Suprapubic skin (tissue), 4 donors: ENCODE measurements around the gene TEX53. TPM values are rescaled to one million over a fixed set of nuclear protein-coding genes. Genes with fewer than 3 reads are reported as not detected.

Experiments used
- DNase-seq, 2 donors: peaks; one replicate each; pipeline ENCODE4 v3.0.0-alpha.2; 2019; ENCODE audit warnings: low spot score in 2 of 2
- H3K27ac ChIP-seq: fragments of 200-600 bp; sonication (generic); one replicate; pipeline ENCODE4 v1.5.1; 2019
- H3K27me3 ChIP-seq: fragments of 200-600 bp; sonication (generic); one replicate; pipeline ENCODE4 v1.5.1; 2019
- H3K36me3 ChIP-seq: fragments of 200-600 bp; sonication (generic); one replicate; pipeline ENCODE4 v1.5.1; 2019
- H3K4me1 ChIP-seq: fragments of 200-600 bp; sonication (generic); one replicate; pipeline ENCODE4 v1.5.1; 2019
- H3K4me3 ChIP-seq: fragments of 200-600 bp; sonication (generic); one replicate; pipeline ENCODE4 v1.5.1; 2019; ENCODE audit warnings: mild to moderate bottlenecking
- H3K9me3 ChIP-seq: fragments of 200-600 bp; sonication (generic); one replicate; pipeline ENCODE4 v1.5.1; 2019
- CTCF ChIP-seq, 2 donors: fragments of 200-600 bp in 1 of 2; fragments of 450-650 bp in 1 of 2; sonication (generic) in 1 of 2; IDR thresholded peaks; one replicate each; pipeline ENCODE4 v1.5.1; 2016 to 2019; ENCODE audit warnings: antibody characterized with exemption in 2 of 2, mild to moderate bottlenecking in 1 of 2, moderate library complexity in 1 of 2
- EP300 ChIP-seq: sonication (generic); formaldehyde crosslinking; IDR thresholded peaks from one replicate; pipeline ENCODE4 v1.6.1; 2017; ENCODE audit warnings: antibody characterized with exemption
- POLR2A ChIP-seq, 2 donors: fragments of 450-650 bp; IDR thresholded peaks; one replicate each; pipeline ENCODE4 v1.6.1; 2017; ENCODE audit warnings: antibody characterized with exemption in 2 of 2, mild to moderate bottlenecking in 2 of 2, moderate library complexity in 2 of 2
- POLR2AphosphoS5 ChIP-seq, 3 donors: sonication (generic); formaldehyde crosslinking; IDR thresholded peaks; one replicate each; pipeline ENCODE4 v1.6.1; 2017; ENCODE audit warnings: antibody characterized with exemption in 3 of 3
- WGBS: methylation state at CpG from one replicate; pipeline ENCODE4 v1.1.5; 2018; 5-methylcytosine and 5-hydroxymethylcytosine counted together
- total RNA-seq, 4 donors: library from RNA; depleted of rRNA; stranded (reverse); fragments of >200 nt; gene quantifications; one replicate each; pipeline ENCODE4 v1.1.0, GENCODE V29; 2016

Gene TEX53
- total RNA-seq, 4 donors from 2014 or later: not detected

- TF ChIP-seq EP300 (no peak), POLR2AphosphoS5 (IDR thresholded peaks at IDR 0.05) (no peak), CTCF (IDR thresholded peaks at IDR 0.05) (no peak), POLR2A (IDR thresholded peaks at IDR 0.05) (no peak)
- 80% methylated on average over 3 of the region's 3 CpGs for WGBS
- Histone ChIP-seq H3K4me1 (no peaks in the 10 kb centered on the region), H3K27me3 (peaks cover 7% of the 10 kb centered on the region), H3K27ac (no peak overlapping the region), H3K4me3 (no peak overlapping the region), H3K36me3 (no peaks in the 10 kb centered on the region), H3K9me3 (no peaks in the 10 kb centered on the region)
- DNase-seq: no peak
Measured at GRCh38 chr9:114674798-114675540, 17.4 kb upstream of the TEX53 start.

- DNase-seq: no peak
Measured at GRCh38 chr9:114674076-114674797, 16.6 kb upstream of the TEX53 start.

GRCh38 chr9:114671605-114672004 is 14.0 kb upstream of the TEX53 start:
- Histone ChIP-seq H3K27me3 (peaks cover 7% of the 10 kb centered on the region), H3K4me3 (no peak overlapping the region), H3K27ac (no peak overlapping the region), H3K36me3 (no peaks in the 10 kb centered on the region), H3K9me3 (no peaks in the 10 kb centered on the region), H3K4me1 (no peaks in the 10 kb centered on the region)
- no peak for DNase-seq
- WGBS: 50% methylated on average over 1 of the region's 1 CpG
- TF ChIP-seq POLR2A (IDR thresholded peaks at IDR 0.05) (no peak), POLR2AphosphoS5 (IDR thresholded peaks at IDR 0.05) (no peak), CTCF (IDR thresholded peaks at IDR 0.05) (no peak), EP300 (no peak)

More at GRCh38 chr9:114674076-114674797, 16.6 kb upstream of the TEX53 start:
- H3K36me3 ChIP-seq: no peaks in the 10 kb centered on the region
- H3K4me3 ChIP-seq: no peak overlapping the region
- peaks cover 7% of the 10 kb centered on the region for H3K27me3 ChIP-seq
- TF ChIP-seq POLR2A (IDR thresholded peaks at IDR 0.05) (no peak), CTCF (IDR thresholded peaks at IDR 0.05) (no peak)
- no peaks in the 10 kb centered on the region for H3K9me3 ChIP-seq
- WGBS: 100% methylated on average over 2 of the region's 2 CpGs
- H3K27ac ChIP-seq: no peak overlapping the region
- H3K4me1 ChIP-seq: no peaks in the 10 kb centered on the region

GRCh38 chr9:114669961-114670360 is 12.4 kb upstream of the TEX53 start:
- H3K4me1 ChIP-seq: no peaks in the 10 kb centered on the region
- no peaks in the 10 kb centered on the region for H3K9me3 ChIP-seq
- no peak overlapping the region for H3K4me3 ChIP-seq
- TF ChIP-seq CTCF (IDR thresholded peaks at IDR 0.05) (no peak), POLR2AphosphoS5 (IDR thresholded peaks at IDR 0.05) (no peak), POLR2A (IDR thresholded peaks at IDR 0.05) (no peak), EP300 (no peak)
- no peak overlapping the region for H3K27ac ChIP-seq
- H3K36me3 ChIP-seq: no peaks in the 10 kb centered on the region
- DNase-seq: no peak
- no peaks in the 10 kb centered on the region for H3K27me3 ChIP-seq

- WGBS: 78% methylated on average over 6 of the region's 6 CpGs
- H3K27me3 ChIP-seq: no peaks in the 10 kb centered on the region
- no peaks in the 10 kb centered on the region for H3K9me3 ChIP-seq
- no peaks in the 10 kb centered on the region for H3K4me1 ChIP-seq
- no peak overlapping the region for H3K27ac ChIP-seq
- H3K4me3 ChIP-seq: no peak overlapping the region
- TF ChIP-seq POLR2AphosphoS5 (IDR thresholded peaks at IDR 0.05) (no peak), CTCF (IDR thresholded peaks at IDR 0.05) (no peak), EP300 (no peak), POLR2A (IDR thresholded peaks at IDR 0.05) (no peak)
- H3K36me3 ChIP-seq: no peaks in the 10 kb centered on the region
- DNase-seq: no peak
Measured at GRCh38 chr9:114668146-114668545, 10.5 kb upstream of the TEX53 start.
